ENCODE measurements around the gene ECE1. TPM values are rescaled to one million over a fixed set of nuclear protein-coding genes. Genes with fewer than 3 reads are reported as not detected.

The ECE1 gene
- total RNA-seq, 3 donors from 2014 or later, result 103 to 161 (median 149) TPM

- no peaks in the 10 kb centered on the region for H3K9me3 ChIP-seq
- ATAC-seq (no peak), DNase-seq (peak in 1 of 3 donors; percentile 57)
- H3K36me3 ChIP-seq (ENCODE audit: low read depth), result no peaks in the 10 kb centered on the region
- intact Hi-C loops (cut with DNase I, micrococcal nuclease), result no loop called here
- no peak for TF ChIP-seq CTCF (IDR thresholded peaks at IDR 0.05)
- H3K4me1 ChIP-seq (ENCODE audit: low read depth), result peaks cover 22% of the 10 kb centered on the region
- no peak overlapping the region for H3K4me3 ChIP-seq
Observed at GRCh38 chr1:21278860-21279845, 11.1 kb downstream of the ECE1 start.

- peaks cover 22% of the 10 kb centered on the region for H3K4me1 ChIP-seq (ENCODE audit: low read depth)
- no peaks in the 10 kb centered on the region for H3K9me3 ChIP-seq
- intact Hi-C loops (cut with DNase I, micrococcal nuclease), result no loop called here
- DNase-seq (peak in 2 of 3 donors; percentile 24 to 52), ATAC-seq (no peak)
- TF ChIP-seq CTCF (IDR thresholded peaks at IDR 0.05), result no peak
- H3K4me3 ChIP-seq, result no peak overlapping the region
- H3K36me3 ChIP-seq (ENCODE audit: low read depth), result no peaks in the 10 kb centered on the region
Observed at GRCh38 chr1:21278208-21278859, 11.9 kb downstream of the ECE1 start.

GRCh38 chr1:21277180-21277579 is 13.1 kb downstream of the ECE1 start:
- Histone ChIP-seq H3K4me3 (no peak overlapping the region), H3K36me3 (ENCODE audit: low read depth) (no peaks in the 10 kb centered on the region), H3K4me1 (ENCODE audit: low read depth) (peaks cover 22% of the 10 kb centered on the region), H3K9me3 (no peaks in the 10 kb centered on the region)
- no peak for ATAC-seq
- intact Hi-C loops (cut with DNase I, micrococcal nuclease), result no loop called here
- DNase-seq, result peak in 1 of 3 donors; percentile 50
- TF ChIP-seq CTCF (IDR thresholded peaks at IDR 0.05), result no peak

- Histone ChIP-seq H3K4me3 (no peak overlapping the region), H3K9me3 (no peaks in the 10 kb centered on the region), H3K36me3 (ENCODE audit: low read depth) (no peaks in the 10 kb centered on the region), H3K4me1 (ENCODE audit: low read depth) (no peaks in the 10 kb centered on the region)
- DNase-seq, result peak in 1 of 3 donors; percentile 26
- no peak for ATAC-seq
- no peak for TF ChIP-seq CTCF (IDR thresholded peaks at IDR 0.05)
- intact Hi-C loops (cut with DNase I, micrococcal nuclease), result no loop called here
Observed at GRCh38 chr1:21272540-21272939, 17.7 kb downstream of the ECE1 start.

GRCh38 chr1:21271550-21271949 is 18.7 kb downstream of the ECE1 start:
- ATAC-seq (peak; percentile 21), DNase-seq (no peak)
- H3K4me3 ChIP-seq, result no peak overlapping the region
- H3K9me3 ChIP-seq, result no peaks in the 10 kb centered on the region
- no peak for TF ChIP-seq CTCF (IDR thresholded peaks at IDR 0.05)
- no peaks in the 10 kb centered on the region for H3K36me3 ChIP-seq (ENCODE audit: low read depth)
- intact Hi-C loops (cut with DNase I, micrococcal nuclease), result no loop called here
- H3K4me1 ChIP-seq (ENCODE audit: low read depth), result no peaks in the 10 kb centered on the region

Measured in mucosa of descending colon (tissue), 3 donors.